ENCODE results near the gene CRYBB1. TPM values are rescaled to one million over a fixed set of nuclear protein-coding genes. Genes with fewer than 3 reads are reported as not detected.

The CRYBB1 gene
- total RNA-seq, 4 donors from 2014 or later = 0.40 TPM; not detected in 3

GRCh38 chr22:26632422-26633155 is 14.8 kb upstream of the CRYBB1 start:
- no peak for TF ChIP-seq CTCF (IDR thresholded peaks at IDR 0.05)
- TF ChIP-seq EP300 (IDR thresholded peaks at IDR 0.05) = no peak
- TF ChIP-seq POLR2AphosphoS5 (IDR thresholded peaks at IDR 0.05) = no peak
- H3K9me3 ChIP-seq = peaks cover 0 to 9% (median 0%) of the 10 kb centered on the region in 3 donors
- H3K4me1 ChIP-seq = no peaks in the 10 kb centered on the region
- 37 to 56% methylated on average over 8 of the region's 8 CpGs for WGBS, 2 donors (ENCODE audit: low coverage in 1 of 2)
- peaks cover 35% of the 10 kb centered on the region for H3K27me3 ChIP-seq
- H3K27ac ChIP-seq = peak overlapping the region in 1 of 4 donors; percentile 10
- H3K4me3 ChIP-seq = no peak overlapping the region
- no peaks in the 10 kb centered on the region for H3K36me3 ChIP-seq
- ATAC-seq = peak; percentile 51

- no peaks in the 10 kb centered on the region for H3K4me1 ChIP-seq
- WGBS, 2 donors (ENCODE audit: low coverage in 1 of 2) = 85 to 97% methylated on average over 3 to 4 of the region's 4 CpGs
- TF ChIP-seq POLR2AphosphoS5 (IDR thresholded peaks at IDR 0.05) (no peak), POLR2A (IDR thresholded peaks at IDR 0.05) (no peak), CTCF (IDR thresholded peaks at IDR 0.05) (no peak), EP300 (IDR thresholded peaks at IDR 0.05) (no peak)
- ATAC-seq = no peak
- no peak overlapping the region for H3K27ac ChIP-seq
- H3K27me3 ChIP-seq = peaks cover 27% of the 10 kb centered on the region
- H3K36me3 ChIP-seq = no peaks in the 10 kb centered on the region
- H3K4me3 ChIP-seq = no peak overlapping the region
- peaks cover 0 to 9% (median 0%) of the 10 kb centered on the region in 3 donors for H3K9me3 ChIP-seq
Measured at GRCh38 chr22:26631282-26631681, 13.5 kb upstream of the CRYBB1 start.

GRCh38 chr22:26629988-26630761 is 12.3 kb upstream of the CRYBB1 start:
- Histone ChIP-seq H3K4me3 (no peak overlapping the region), H3K4me1 (no peaks in the 10 kb centered on the region), H3K27ac (no peak overlapping the region), H3K9me3 (peaks cover 0 to 9% (median 0%) of the 10 kb centered on the region in 3 donors), H3K27me3 (peaks cover 23% of the 10 kb centered on the region), H3K36me3 (no peaks in the 10 kb centered on the region)
- 82 to 88% methylated on average over 12 to 14 of the region's 18 CpGs for WGBS, 2 donors (ENCODE audit: low coverage in 1 of 2)
- no peak for ATAC-seq
- no peak for TF ChIP-seq CTCF (IDR thresholded peaks at IDR 0.05)
- no peak for TF ChIP-seq POLR2A (IDR thresholded peaks at IDR 0.05)
- no peak for TF ChIP-seq POLR2AphosphoS5 (IDR thresholded peaks at IDR 0.05)
- no peak for TF ChIP-seq EP300 (IDR thresholded peaks at IDR 0.05)

- H3K27me3 ChIP-seq = peaks cover 13% of the 10 kb centered on the region
- H3K9me3 ChIP-seq = no peaks in the 10 kb centered on the region
- H3K36me3 ChIP-seq = no peaks in the 10 kb centered on the region
- TF ChIP-seq POLR2AphosphoS5 (IDR thresholded peaks at IDR 0.05) (no peak), POLR2A (IDR thresholded peaks at IDR 0.05) (no peak), EP300 (IDR thresholded peaks at IDR 0.05) (no peak), CTCF (IDR thresholded peaks at IDR 0.05) (no peak)
- no peak for ATAC-seq
- H3K4me1 ChIP-seq = no peaks in the 10 kb centered on the region
- H3K4me3 ChIP-seq = no peak overlapping the region
- no peak overlapping the region for H3K27ac ChIP-seq
- WGBS, 2 donors (ENCODE audit: low coverage in 1 of 2) = 64 to 75% methylated on average over 7 to 9 of the region's 12 CpGs
Measured at GRCh38 chr22:26624803-26625202, 7.0 kb upstream of the CRYBB1 start.
